K562 (cell line): Measurements from ENCODE around the gene HSF2BP.

Experiments
- ARHGAP35 ChIP-seq: fragments of 450-650 bp; IDR thresholded peaks from 2 replicates; pipeline ENCODE4 v1.6.1; 2018; ENCODE audit not compliant: partially characterized antibody
- TARDBP ChIP-seq: fragments of 450-650 bp; IDR thresholded peaks from 2 replicates; pipeline ENCODE4 v1.6.1; 2016
- TOE1 ChIP-seq, 2 experiments: fragments of 450-650 bp in 1 of 2; sonication (generic) in 1 of 2; formaldehyde crosslinking in 1 of 2; IDR thresholded peaks; 2 replicates each; pipeline versions ENCODE4 v1.7.1 to v1.8.0; 2016 to 2022; ENCODE audit warnings: borderline replicate concordance in 2 of 2, mild to moderate bottlenecking in 2 of 2, antibody characterized with exemption in 1 of 2, inconsistent platforms in 1 of 2, low read depth in 1 of 2, missing genetic modification reagents in 1 of 2, moderate library complexity in 1 of 2
- TF ChIP-seq, protein P1 (sequence below), 3 experiments: IDR thresholded peaks in 2 of 3; conservative IDR thresholded peaks in 1 of 3; 2 replicates each; pipeline ENCODE4 v1.5.1; 2011 to 2012; ENCODE audit warnings: low read length in 3 of 3, mild to moderate bottlenecking in 3 of 3, control low read depth in 2 of 3, improper control_type of control experiment in 1 of 3, inconsistent platforms in 1 of 3, low read depth in 1 of 3, mixed read lengths in 1 of 3, moderate library complexity in 1 of 3; ENCODE audit not compliant: insufficient read depth in 2 of 3
- TF ChIP-seq, protein P2 (sequence below), 2 experiments: fragments of 450-650 bp in 1 of 2; sonication (generic) in 1 of 2; formaldehyde crosslinking in 1 of 2; IDR thresholded peaks in 1 of 2; conservative IDR thresholded peaks in 1 of 2; 2 replicates each; pipeline versions ENCODE4 v1.6.1 to v1.8.1; 2016 to 2023; ENCODE audit warnings: mild to moderate bottlenecking in 2 of 2, moderate library complexity in 2 of 2, inconsistent platforms in 1 of 2, missing genetic modification reagents in 1 of 2
- TF ChIP-seq, protein P3 (sequence below): fragments of 150-350 bp; IDR thresholded peaks from 2 replicates; pipeline ENCODE4 v1.6.1; 2014; ENCODE audit warnings: low read depth, mild to moderate bottlenecking, low read length, borderline replicate concordance
- TF ChIP-seq, protein P4 (sequence below): sonication (generic); formaldehyde crosslinking; IDR thresholded peaks from 2 replicates; pipeline ENCODE4 v1.8.1; 2023; ENCODE audit warnings: mild to moderate bottlenecking, missing genetic modification reagents

DNA sequence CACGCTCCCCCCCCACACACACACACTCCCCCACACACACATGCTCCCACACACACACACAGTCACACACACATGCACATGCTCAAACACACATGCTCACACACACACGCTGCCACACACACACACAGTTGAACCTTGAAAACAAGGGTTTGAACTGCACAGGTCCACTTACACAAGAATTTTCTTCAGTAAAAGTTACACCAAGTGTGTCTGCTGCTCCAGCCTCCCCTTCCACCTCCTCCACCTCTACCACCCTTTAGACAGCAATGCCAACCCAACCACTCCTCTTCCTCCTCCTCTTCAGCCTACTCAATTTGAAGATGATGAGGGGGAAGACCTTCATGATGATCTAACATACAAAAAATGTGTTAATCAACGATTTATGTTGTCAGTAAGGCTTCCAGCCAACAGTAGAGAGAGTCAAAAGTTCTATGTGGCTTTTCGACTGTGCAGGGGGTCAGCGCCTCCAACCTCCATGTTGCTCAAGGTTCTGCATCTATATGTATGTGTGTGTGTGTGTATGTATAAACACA lies 26.8 kb downstream of the HSF2BP start:
- TF ChIP-seq TOE1 (IDR thresholded peaks at IDR 0.05; ENCODE audit: borderline replicate concordance) (no peak), TOE1 (CRISPR knock-in tag; IDR thresholded peaks at IDR 0.05; ENCODE audit: borderline replicate concordance, low read depth) (no peak), TARDBP (no peak), ARHGAP35 (no peak)
- TF ChIP-seq, protein P1, sequence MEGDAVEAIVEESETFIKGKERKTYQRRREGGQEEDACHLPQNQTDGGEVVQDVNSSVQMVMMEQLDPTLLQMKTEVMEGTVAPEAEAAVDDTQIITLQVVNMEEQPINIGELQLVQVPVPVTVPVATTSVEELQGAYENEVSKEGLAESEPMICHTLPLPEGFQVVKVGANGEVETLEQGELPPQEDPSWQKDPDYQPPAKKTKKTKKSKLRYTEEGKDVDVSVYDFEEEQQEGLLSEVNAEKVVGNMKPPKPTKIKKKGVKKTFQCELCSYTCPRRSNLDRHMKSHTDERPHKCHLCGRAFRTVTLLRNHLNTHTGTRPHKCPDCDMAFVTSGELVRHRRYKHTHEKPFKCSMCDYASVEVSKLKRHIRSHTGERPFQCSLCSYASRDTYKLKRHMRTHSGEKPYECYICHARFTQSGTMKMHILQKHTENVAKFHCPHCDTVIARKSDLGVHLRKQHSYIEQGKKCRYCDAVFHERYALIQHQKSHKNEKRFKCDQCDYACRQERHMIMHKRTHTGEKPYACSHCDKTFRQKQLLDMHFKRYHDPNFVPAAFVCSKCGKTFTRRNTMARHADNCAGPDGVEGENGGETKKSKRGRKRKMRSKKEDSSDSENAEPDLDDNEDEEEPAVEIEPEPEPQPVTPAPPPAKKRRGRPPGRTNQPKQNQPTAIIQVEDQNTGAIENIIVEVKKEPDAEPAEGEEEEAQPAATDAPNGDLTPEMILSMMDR (IDR thresholded peaks at IDR 0.05 in 2 of 3, conservative IDR thresholded peaks at IDR 0.05 in 1 of 3; ENCODE audit: insufficient read depth in 2 of 3, low read depth in 1 of 3, low read length in 3 of 3) = no peak
- TF ChIP-seq, protein P2, sequence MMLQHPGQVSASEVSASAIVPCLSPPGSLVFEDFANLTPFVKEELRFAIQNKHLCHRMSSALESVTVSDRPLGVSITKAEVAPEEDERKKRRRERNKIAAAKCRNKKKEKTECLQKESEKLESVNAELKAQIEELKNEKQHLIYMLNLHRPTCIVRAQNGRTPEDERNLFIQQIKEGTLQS (IDR thresholded peaks at IDR 0.05) = no peak
- TF ChIP-seq, protein P2 (CRISPR knock-in tag; conservative IDR thresholded peaks at IDR 0.05) = no peak
- TF ChIP-seq, protein P3, sequence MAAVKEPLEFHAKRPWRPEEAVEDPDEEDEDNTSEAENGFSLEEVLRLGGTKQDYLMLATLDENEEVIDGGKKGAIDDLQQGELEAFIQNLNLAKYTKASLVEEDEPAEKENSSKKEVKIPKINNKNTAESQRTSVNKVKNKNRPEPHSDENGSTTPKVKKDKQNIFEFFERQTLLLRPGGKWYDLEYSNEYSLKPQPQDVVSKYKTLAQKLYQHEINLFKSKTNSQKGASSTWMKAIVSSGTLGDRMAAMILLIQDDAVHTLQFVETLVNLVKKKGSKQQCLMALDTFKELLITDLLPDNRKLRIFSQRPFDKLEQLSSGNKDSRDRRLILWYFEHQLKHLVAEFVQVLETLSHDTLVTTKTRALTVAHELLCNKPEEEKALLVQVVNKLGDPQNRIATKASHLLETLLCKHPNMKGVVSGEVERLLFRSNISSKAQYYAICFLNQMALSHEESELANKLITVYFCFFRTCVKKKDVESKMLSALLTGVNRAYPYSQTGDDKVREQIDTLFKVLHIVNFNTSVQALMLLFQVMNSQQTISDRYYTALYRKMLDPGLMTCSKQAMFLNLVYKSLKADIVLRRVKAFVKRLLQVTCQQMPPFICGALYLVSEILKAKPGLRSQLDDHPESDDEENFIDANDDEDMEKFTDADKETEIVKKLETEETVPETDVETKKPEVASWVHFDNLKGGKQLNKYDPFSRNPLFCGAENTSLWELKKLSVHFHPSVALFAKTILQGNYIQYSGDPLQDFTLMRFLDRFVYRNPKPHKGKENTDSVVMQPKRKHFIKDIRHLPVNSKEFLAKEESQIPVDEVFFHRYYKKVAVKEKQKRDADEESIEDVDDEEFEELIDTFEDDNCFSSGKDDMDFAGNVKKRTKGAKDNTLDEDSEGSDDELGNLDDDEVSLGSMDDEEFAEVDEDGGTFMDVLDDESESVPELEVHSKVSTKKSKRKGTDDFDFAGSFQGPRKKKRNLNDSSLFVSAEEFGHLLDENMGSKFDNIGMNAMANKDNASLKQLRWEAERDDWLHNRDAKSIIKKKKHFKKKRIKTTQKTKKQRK = no peak
- TF ChIP-seq, protein P4, sequence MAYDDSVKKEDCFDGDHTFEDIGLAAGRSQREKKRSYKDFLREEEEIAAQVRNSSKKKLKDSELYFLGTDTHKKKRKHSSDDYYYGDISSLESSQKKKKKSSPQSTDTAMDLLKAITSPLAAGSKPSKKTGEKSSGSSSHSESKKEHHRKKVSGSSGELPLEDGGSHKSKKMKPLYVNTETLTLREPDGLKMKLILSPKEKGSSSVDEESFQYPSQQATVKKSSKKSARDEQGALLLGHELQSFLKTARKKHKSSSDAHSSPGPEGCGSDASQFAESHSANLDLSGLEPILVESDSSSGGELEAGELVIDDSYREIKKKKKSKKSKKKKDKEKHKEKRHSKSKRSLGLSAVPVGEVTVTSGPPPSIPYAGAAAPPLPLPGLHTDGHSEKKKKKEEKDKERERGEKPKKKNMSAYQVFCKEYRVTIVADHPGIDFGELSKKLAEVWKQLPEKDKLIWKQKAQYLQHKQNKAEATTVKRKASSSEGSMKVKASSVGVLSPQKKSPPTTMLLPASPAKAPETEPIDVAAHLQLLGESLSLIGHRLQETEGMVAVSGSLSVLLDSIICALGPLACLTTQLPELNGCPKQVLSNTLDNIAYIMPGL (CRISPR knock-in tag) = no peak
